Type B pancreatic cell (in vitro differentiated cells): Measurements from ENCODE around the gene ZNF516. TPM values are rescaled to one million over a fixed set of nuclear protein-coding genes. Genes with fewer than 3 reads are reported as not detected.

Source experiments
- DNase-seq: peaks from one replicate; pipeline ENCODE4 v3.0.0; 2021; ENCODE audit warnings: mixed read lengths; ENCODE audit not compliant: unreplicated experiment; ENCODE audit errors: extremely low spot score
- H3K27ac Mint-ChIP-seq: 2 replicates; pipeline ENCODE4 v1.8.0; 2021; ENCODE audit warnings: mild to moderate bottlenecking, mixed read lengths
- H3K27me3 Mint-ChIP-seq: 2 replicates; pipeline ENCODE4 v1.8.0; 2021; ENCODE audit warnings: mixed read lengths
- H3K36me3 Mint-ChIP-seq: 2 replicates; pipeline ENCODE4 v1.8.0; 2021; ENCODE audit warnings: mixed read lengths
- H3K4me1 Mint-ChIP-seq: one replicate; pipeline ENCODE4 v1.8.0; 2021; ENCODE audit warnings: mixed read lengths; ENCODE audit not compliant: unreplicated experiment
- H3K4me3 Mint-ChIP-seq: 2 replicates; pipeline ENCODE4 v1.8.0; 2021; ENCODE audit warnings: mild to moderate bottlenecking, mixed read lengths
- H3K9me3 Mint-ChIP-seq: 2 replicates; pipeline ENCODE4 v1.8.0; 2021; ENCODE audit warnings: mixed read lengths
- total RNA-seq: library from RNA; stranded (reverse); gene quantifications from 2 replicates; pipeline ENCODE4 v1.2.1, GENCODE V29; 2021; ENCODE audit warnings: low replicate concordance
- TF ChIP-seq, protein P1 (sequence below): fragments of 200-600 bp; sonication (generic); conservative IDR thresholded peaks from 2 replicates; pipeline ENCODE4 v1.5.0; 2021; ENCODE audit warnings: antibody characterized with exemption, mild to moderate bottlenecking

ZNF516 gene
- total RNA-seq, 1 donor from 2014 or later: 71.2 TPM

DNA sequence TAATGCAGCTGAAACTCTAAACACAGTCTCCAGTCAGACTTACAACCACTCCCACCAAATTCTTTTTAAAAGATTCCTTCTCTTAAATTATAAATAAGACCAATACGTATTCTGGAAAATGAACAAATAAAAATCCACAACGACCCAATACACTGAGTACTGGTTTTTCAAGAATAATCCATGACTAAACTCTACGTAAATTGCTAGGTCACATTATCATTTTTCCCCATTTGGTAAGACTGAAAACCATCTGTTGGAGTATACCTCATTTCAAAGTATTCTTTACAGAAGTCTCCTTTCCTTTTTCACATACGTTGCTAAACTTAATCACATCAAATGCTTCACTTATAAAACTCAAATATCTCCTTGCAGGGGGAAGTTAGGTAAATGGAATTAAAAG lies 6.0 kb downstream of the ZNF516 start:
- H3K9me3 Mint-ChIP-seq: no peaks in the 10 kb centered on the region
- H3K4me3 Mint-ChIP-seq: peak overlapping the region; percentile 96
- peak overlapping the region; percentile 95 for H3K27ac Mint-ChIP-seq
- H3K36me3 Mint-ChIP-seq: no peaks in the 10 kb centered on the region
- TF ChIP-seq, protein P1, sequence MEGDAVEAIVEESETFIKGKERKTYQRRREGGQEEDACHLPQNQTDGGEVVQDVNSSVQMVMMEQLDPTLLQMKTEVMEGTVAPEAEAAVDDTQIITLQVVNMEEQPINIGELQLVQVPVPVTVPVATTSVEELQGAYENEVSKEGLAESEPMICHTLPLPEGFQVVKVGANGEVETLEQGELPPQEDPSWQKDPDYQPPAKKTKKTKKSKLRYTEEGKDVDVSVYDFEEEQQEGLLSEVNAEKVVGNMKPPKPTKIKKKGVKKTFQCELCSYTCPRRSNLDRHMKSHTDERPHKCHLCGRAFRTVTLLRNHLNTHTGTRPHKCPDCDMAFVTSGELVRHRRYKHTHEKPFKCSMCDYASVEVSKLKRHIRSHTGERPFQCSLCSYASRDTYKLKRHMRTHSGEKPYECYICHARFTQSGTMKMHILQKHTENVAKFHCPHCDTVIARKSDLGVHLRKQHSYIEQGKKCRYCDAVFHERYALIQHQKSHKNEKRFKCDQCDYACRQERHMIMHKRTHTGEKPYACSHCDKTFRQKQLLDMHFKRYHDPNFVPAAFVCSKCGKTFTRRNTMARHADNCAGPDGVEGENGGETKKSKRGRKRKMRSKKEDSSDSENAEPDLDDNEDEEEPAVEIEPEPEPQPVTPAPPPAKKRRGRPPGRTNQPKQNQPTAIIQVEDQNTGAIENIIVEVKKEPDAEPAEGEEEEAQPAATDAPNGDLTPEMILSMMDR: no peak
- no peak for DNase-seq
- H3K4me1 Mint-ChIP-seq: peaks cover 52% of the 10 kb centered on the region
- H3K27me3 Mint-ChIP-seq: no peaks in the 10 kb centered on the region

DNA sequence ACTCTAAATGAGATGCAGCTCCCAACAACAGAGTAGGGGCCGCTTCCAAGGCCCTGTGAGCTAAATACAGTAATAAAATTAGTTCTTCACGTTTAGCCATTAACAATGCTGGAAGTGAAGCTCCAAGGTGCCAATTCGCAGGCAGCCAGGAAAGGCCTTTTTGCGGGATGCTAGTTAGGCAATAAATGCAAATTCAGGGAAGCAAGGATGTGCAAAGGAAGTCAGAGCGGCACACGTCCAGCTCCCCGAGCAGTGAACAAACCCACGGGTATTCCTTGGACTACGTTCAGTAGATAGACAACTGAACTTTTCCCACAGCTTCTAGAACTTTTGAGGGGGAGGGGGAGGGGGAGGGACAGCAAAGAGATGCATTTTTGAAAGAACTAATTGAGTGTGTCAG lies 6.9 kb downstream of the ZNF516 start:
- Mint-ChIP-seq H3K4me3 (peak overlapping the region; percentile 82), H3K36me3 (peaks cover 4% of the 10 kb centered on the region), H3K27ac (peak overlapping the region; percentile 74), H3K9me3 (no peaks in the 10 kb centered on the region), H3K27me3 (no peaks in the 10 kb centered on the region), H3K4me1 (peaks cover 61% of the 10 kb centered on the region)
- no peak for DNase-seq
- TF ChIP-seq, protein P1: no peak

DNA sequence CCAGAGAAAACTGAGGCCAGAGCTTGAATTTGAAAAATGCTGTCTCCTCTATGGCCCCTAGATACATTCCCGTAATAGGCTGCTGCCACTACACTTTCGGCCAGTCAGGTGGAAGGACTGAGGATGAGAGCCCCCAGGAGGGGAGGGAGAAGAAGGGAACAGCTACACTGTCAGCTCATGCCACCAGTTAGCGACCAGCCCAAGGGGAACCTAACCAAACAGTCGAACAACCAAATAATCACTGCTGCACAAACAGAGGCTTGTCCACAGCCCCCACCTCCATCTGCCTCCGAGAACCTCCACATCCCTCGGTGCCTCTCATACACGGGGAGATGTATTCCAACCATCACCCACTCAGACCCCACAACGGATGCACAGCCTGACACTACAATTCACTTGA lies 7.3 kb downstream of the ZNF516 start:
- no peak for DNase-seq
- H3K27me3 Mint-ChIP-seq: no peaks in the 10 kb centered on the region
- H3K4me1 Mint-ChIP-seq: peaks cover 64% of the 10 kb centered on the region
- TF ChIP-seq, protein P1: no peak
- peak overlapping the region; percentile 82 for H3K4me3 Mint-ChIP-seq
- H3K27ac Mint-ChIP-seq: peak overlapping the region; percentile 74
- H3K9me3 Mint-ChIP-seq: no peaks in the 10 kb centered on the region
- peaks cover 4% of the 10 kb centered on the region for H3K36me3 Mint-ChIP-seq

DNA sequence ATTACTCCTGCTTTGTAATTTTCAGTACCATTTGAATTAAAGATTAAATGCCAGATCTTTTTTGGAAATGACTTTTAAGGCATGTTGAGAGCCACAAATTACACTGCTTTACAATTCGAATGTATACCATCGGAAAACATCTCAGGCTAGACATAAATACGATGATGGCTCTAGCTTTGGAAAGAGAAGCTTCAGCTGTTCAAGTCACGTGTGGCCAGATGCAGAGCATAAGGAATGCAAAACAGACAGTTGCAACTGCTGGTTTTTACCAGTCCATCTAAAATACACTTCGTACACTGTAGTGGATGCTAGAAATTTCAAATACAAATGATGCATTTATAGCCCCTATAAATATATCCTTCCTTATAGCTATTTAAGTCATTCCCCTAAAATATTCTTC lies 8.0 kb downstream of the ZNF516 start:
- Mint-ChIP-seq H3K4me1 (peaks cover 69% of the 10 kb centered on the region), H3K9me3 (no peaks in the 10 kb centered on the region), H3K27me3 (no peaks in the 10 kb centered on the region), H3K27ac (peak overlapping the region; percentile 17), H3K36me3 (peaks cover 10% of the 10 kb centered on the region), H3K4me3 (peak overlapping the region; percentile 33)
- TF ChIP-seq, protein P1: no peak
- DNase-seq: no peak

DNA sequence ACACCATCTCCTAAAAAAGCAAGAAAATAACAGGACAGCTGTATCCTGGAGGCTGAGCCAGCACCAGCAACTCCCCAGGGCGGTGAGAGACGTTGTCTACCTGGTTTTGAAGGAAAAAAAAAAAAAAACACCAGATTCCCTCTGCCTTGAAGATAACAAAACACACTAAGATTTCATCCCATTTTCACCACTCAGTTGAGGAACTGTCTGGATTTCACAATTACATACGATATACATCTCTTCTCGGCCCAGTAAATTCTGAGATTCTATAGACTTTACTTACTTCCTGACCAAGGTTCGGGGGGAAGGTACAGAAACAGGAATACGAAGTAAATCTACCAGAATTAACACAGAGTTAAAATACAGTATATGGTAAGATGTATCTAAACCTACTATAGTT lies 8.5 kb downstream of the ZNF516 start:
- H3K4me3 Mint-ChIP-seq: peak overlapping the region; percentile 33
- H3K27me3 Mint-ChIP-seq: no peaks in the 10 kb centered on the region
- peak overlapping the region; percentile 17 for H3K27ac Mint-ChIP-seq
- no peaks in the 10 kb centered on the region for H3K9me3 Mint-ChIP-seq
- peaks cover 69% of the 10 kb centered on the region for H3K4me1 Mint-ChIP-seq
- TF ChIP-seq, protein P1: no peak
- no peak for DNase-seq
- peaks cover 12% of the 10 kb centered on the region for H3K36me3 Mint-ChIP-seq

DNA sequence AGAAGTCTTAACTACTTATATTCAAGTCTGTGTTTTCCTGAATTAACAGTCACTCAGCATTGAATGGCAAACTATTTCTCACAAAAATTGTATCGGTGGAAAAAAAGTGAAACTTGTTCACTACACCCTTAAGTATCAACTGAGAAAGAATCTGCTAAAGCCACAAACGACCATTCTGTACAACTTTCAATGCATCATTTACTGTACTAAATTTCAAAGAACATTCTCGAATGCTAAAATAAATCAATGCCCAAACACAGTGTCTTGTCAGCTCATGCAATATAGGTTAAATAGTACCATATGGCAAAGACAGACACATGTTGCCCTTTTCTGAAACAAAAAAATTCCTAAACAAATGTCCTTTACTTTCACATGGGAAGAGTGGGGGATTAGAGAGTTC lies 9.0 kb downstream of the ZNF516 start:
- Mint-ChIP-seq H3K27me3 (no peaks in the 10 kb centered on the region), H3K4me1 (peaks cover 74% of the 10 kb centered on the region), H3K27ac (no peak overlapping the region)

More for the DNA sequence above, 9.0 kb downstream of the ZNF516 start:
- DNase-seq: no peak
- H3K4me3 Mint-ChIP-seq: no peak overlapping the region
- TF ChIP-seq, protein P1: no peak
- H3K36me3 Mint-ChIP-seq: peaks cover 17% of the 10 kb centered on the region
- no peaks in the 10 kb centered on the region for H3K9me3 Mint-ChIP-seq
